Hepatocyte (in vitro differentiated cells): ENCODE results near the gene S100PBP. TPM values are rescaled to one million over a fixed set of nuclear protein-coding genes. Genes with fewer than 3 reads are reported as not detected.
"Not testable (repeated sequence)": the region's sequence is repeated elsewhere in the genome, so short reads cannot be mapped to it uniquely, and the experiment has no call there.

Experiments used
- DNase-seq: peaks from one replicate; pipeline ENCODE4 v3.0.0-alpha.2; 2016; ENCODE audit warnings: low spot score
- H2AFZ ChIP-seq: fragments of 200-600 bp; sonication (generic); 2 replicates; pipeline ENCODE4 v1.6.0; 2016; ENCODE audit warnings: antibody characterized with exemption, mild to moderate bottlenecking
- H3K27ac ChIP-seq: fragments of 200-600 bp; sonication (generic); 2 replicates; pipeline ENCODE4 v1.5.1; 2016; ENCODE audit warnings: mild to moderate bottlenecking
- H3K27me3 ChIP-seq: fragments of 200-600 bp; sonication (generic); 2 replicates; pipeline ENCODE4 v1.6.1; 2016
- H3K36me3 ChIP-seq: fragments of 200-600 bp; sonication (generic); replicated peaks from 2 replicates; pipeline ENCODE4 v1.5.1; 2016; ENCODE audit warnings: low read depth; ENCODE audit not compliant: insufficient read depth
- H3K4me1 ChIP-seq: fragments of 200-600 bp; sonication (generic); 2 replicates; pipeline ENCODE4 v1.5.1; 2016; ENCODE audit warnings: mild to moderate bottlenecking, moderate library complexity; ENCODE audit not compliant: insufficient read depth
- H3K4me2 ChIP-seq: fragments of 200-600 bp; sonication (generic); 2 replicates; pipeline ENCODE4 v1.6.0; 2016
- H3K4me3 ChIP-seq: fragments of 200-600 bp; sonication (generic); 2 replicates; pipeline ENCODE4 v1.5.1; 2016; ENCODE audit warnings: mild to moderate bottlenecking
- H3K79me2 ChIP-seq: fragments of 200-600 bp; sonication (generic); 2 replicates; pipeline ENCODE4 v1.6.0; 2017; ENCODE audit warnings: mild to moderate bottlenecking
- H3K9me2 ChIP-seq: fragments of 200-600 bp; sonication (generic); replicated peaks from 2 replicates; pipeline ENCODE4 v1.6.0; 2017; ENCODE audit warnings: mild to moderate bottlenecking; ENCODE audit not compliant: insufficient read depth
- H3K9me3 ChIP-seq: fragments of 200-600 bp; sonication (generic); 2 replicates; pipeline ENCODE4 v1.5.1; 2016; ENCODE audit warnings: low read depth, mild to moderate bottlenecking
- H4K20me1 ChIP-seq: fragments of 200-600 bp; sonication (generic); 2 replicates; pipeline ENCODE4 v1.6.0; 2016; ENCODE audit warnings: mild to moderate bottlenecking; ENCODE audit not compliant: insufficient read depth, poor library complexity, severe bottlenecking
- EZH2 ChIP-seq: fragments of 200-600 bp; sonication (generic); IDR thresholded peaks from 2 replicates; pipeline ENCODE4 v1.6.1; 2016; ENCODE audit warnings: antibody characterized with exemption, mild to moderate bottlenecking, borderline replicate concordance
- EZH2phosphoT487 ChIP-seq: fragments of 200-600 bp; sonication (generic); IDR thresholded peaks from one replicate; pipeline ENCODE4 v1.6.1; 2018; ENCODE audit warnings: antibody characterized with exemption, mild to moderate bottlenecking, low read depth, moderate library complexity; ENCODE audit not compliant: unreplicated experiment, severe bottlenecking
- WGBS: methylation state at CpG from one replicate; pipeline ENCODE4 v1.1.6; 2016; ENCODE audit warnings: low lambda C conversion rate; ENCODE audit errors: missing lambda C conversion rate; 5-methylcytosine and 5-hydroxymethylcytosine counted together
- polyA plus RNA-seq: library from polyadenylated mRNA; unstranded; fragments of >200 nt; fragmentation: Nextera tagmentation; extraction: Ambion mirVana; gene quantifications from 2 replicates; pipeline ENCODE4 v1.2.1, GENCODE V29; 2016
- total RNA-seq: library from RNA; depleted of rRNA; stranded (reverse); fragments of >200 nt; gene quantifications from 2 replicates; pipeline ENCODE4 v1.2.3, GENCODE V29; 2014
- TF ChIP-seq, protein P1 (sequence below): fragments of 200-600 bp; sonication (generic); IDR thresholded peaks from 2 replicates; pipeline ENCODE4 v1.5.1; 2016; ENCODE audit warnings: antibody characterized with exemption, mild to moderate bottlenecking; ENCODE audit not compliant: poor library complexity

Gene S100PBP
- total and polyA plus RNA-seq, 2 experiments from 2014 or later, result 10.7 to 41.5 TPM

DNA sequence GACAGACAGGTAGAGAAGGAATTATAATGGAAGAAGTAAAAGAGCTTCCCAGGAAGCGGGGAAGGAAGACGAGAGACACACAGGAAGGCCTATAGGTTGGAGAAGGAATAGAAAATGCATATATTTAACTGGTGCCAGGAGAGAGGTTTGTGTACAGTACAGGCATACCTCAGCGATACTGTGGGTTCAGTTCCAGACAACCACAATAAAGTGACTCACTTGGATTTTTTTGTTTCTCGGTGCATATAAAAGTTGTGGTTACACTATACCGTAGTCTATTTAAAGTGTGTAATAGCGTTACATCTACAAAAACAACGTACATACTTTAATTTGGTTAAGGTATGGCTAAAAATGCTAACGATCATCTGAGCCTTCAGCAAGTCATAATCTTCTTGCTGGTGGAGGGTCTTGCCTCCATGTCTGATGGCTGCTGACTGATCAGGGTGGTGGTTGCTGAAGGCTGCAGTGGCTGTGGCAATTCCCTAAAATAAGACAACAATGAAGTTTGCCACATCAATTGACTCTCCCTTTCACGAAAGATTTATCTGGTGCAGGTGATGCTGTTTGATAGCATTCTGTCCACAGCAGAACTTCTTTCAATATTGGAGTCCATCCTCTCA lies 16.2 kb upstream of the S100PBP start:
- Histone ChIP-seq H3K9me2 (no peaks in the 10 kb centered on the region), H3K27ac (no peak overlapping the region), H3K36me3 (no peaks in the 10 kb centered on the region), H3K4me3 (no peak overlapping the region), H3K4me1 (no peaks in the 10 kb centered on the region), H3K79me2 (peaks cover 24% of the 10 kb centered on the region), H4K20me1 (no peaks in the 10 kb centered on the region), H3K4me2 (no peak overlapping the region), H2AFZ (no peak overlapping the region), H3K27me3 (no peaks in the 10 kb centered on the region), H3K9me3 (no peaks in the 10 kb centered on the region)
- 97% methylated on average over 9 of the region's 9 CpGs for WGBS
- TF ChIP-seq, protein P1, sequence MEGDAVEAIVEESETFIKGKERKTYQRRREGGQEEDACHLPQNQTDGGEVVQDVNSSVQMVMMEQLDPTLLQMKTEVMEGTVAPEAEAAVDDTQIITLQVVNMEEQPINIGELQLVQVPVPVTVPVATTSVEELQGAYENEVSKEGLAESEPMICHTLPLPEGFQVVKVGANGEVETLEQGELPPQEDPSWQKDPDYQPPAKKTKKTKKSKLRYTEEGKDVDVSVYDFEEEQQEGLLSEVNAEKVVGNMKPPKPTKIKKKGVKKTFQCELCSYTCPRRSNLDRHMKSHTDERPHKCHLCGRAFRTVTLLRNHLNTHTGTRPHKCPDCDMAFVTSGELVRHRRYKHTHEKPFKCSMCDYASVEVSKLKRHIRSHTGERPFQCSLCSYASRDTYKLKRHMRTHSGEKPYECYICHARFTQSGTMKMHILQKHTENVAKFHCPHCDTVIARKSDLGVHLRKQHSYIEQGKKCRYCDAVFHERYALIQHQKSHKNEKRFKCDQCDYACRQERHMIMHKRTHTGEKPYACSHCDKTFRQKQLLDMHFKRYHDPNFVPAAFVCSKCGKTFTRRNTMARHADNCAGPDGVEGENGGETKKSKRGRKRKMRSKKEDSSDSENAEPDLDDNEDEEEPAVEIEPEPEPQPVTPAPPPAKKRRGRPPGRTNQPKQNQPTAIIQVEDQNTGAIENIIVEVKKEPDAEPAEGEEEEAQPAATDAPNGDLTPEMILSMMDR, result no peak
- no peak for TF ChIP-seq EZH2
- TF ChIP-seq EZH2phosphoT487, result no peak
- DNase-seq, result no peak

DNA sequence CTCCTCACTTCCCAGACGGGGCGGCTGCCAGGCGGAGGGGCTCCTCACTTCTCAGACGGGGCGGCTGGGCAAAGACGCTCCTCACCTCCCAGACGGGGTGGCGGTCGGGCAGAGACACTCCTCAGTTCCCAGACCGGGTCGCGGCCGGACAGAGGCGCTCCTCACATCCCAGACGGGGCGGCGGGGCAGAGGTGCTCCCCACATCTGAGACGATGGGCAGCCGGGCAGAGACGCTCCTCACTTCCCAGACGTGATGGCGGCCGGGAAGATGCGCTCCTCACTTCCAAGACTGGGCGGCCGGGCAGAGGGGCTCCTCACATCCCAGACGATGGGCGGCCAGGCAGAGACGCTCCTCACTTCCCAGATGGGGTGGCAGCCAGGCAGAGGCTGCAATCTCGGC lies 13.0 kb upstream of the S100PBP start:
- not testable (repeated sequence) for H4K20me1 ChIP-seq, H3K9me3 ChIP-seq, H3K4me1 ChIP-seq, H3K9me2 ChIP-seq, DNase-seq, H3K36me3 ChIP-seq, H3K27me3 ChIP-seq, H3K4me2 ChIP-seq, H3K27ac ChIP-seq, H3K4me3 ChIP-seq, H2AFZ ChIP-seq
- WGBS, result 100% methylated on average over 8 of the region's 30 CpGs
- peaks cover 40% of the 10 kb centered on the region for H3K79me2 ChIP-seq

DNA sequence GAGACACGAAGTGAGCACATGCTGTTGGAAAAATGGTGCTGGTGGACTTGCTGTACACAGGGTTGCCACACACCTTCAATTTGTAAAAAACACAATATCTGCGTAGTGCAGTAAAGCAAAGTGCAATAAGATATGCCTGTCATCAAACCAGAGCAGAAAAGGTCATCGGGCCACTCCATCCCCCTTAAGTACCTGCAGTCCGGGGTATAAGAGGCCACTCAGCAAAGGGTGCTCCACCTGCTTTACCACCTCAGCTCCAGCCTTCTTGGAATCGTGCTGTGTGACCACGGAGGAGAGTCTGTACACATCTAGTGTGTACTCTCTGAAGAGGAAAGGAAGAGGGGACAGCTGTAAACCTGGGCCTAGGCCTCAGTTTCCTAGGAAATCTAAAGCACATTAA lies 11.2 kb upstream of the S100PBP start:
- H3K9me2 ChIP-seq, result no peaks in the 10 kb centered on the region
- TF ChIP-seq EZH2 (no peak), EZH2phosphoT487 (no peak)
- TF ChIP-seq, protein P1, result no peak
- no peaks in the 10 kb centered on the region for H4K20me1 ChIP-seq
- H3K36me3 ChIP-seq, result no peaks in the 10 kb centered on the region
- H2AFZ ChIP-seq, result no peak overlapping the region
- peaks cover 4% of the 10 kb centered on the region for H3K4me1 ChIP-seq
- WGBS, result 85% methylated on average over 6 of the region's 6 CpGs
- no peak overlapping the region for H3K4me2 ChIP-seq
- no peaks in the 10 kb centered on the region for H3K27me3 ChIP-seq
- H3K27ac ChIP-seq, result no peak overlapping the region
- H3K79me2 ChIP-seq, result peaks cover 40% of the 10 kb centered on the region
- H3K9me3 ChIP-seq, result no peaks in the 10 kb centered on the region
- DNase-seq, result no peak
- H3K4me3 ChIP-seq, result no peak overlapping the region

DNA sequence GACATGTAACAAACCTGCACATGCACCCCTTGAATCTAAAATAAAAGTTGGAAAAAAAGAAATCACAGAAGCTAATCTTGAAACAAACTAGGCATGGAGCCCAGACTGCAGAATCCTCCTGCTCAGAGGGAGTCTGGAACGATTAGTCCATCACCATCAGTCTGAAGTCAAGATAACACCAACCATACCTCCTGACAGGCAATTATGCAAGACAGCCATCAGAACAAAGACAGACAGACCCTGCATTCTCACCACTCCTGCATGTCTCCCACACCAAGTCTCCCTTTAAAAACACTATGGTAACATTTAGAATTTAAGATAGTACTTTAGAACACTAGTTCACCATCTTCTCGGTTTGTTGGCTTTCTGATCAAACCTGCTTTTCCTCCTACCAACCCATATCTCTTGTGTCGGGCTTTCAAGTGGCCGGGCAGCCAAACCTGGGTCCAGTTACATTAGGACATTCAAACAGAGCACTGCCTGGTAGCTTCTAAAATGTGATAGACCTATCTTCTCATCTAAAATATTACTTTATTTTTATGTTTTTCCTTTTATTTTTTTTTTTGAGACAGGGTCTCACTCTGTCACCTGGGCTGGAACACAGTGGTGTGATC lies 10.4 kb upstream of the S100PBP start:
- Histone ChIP-seq H3K36me3 (no peaks in the 10 kb centered on the region), H3K9me2 (no peaks in the 10 kb centered on the region), H3K9me3 (no peaks in the 10 kb centered on the region), H3K27me3 (no peaks in the 10 kb centered on the region), H2AFZ (no peak overlapping the region), H3K4me1 (peaks cover 11% of the 10 kb centered on the region), H4K20me1 (peaks cover 6% of the 10 kb centered on the region), H3K79me2 (peaks cover 44% of the 10 kb centered on the region), H3K4me3 (no peak overlapping the region), H3K4me2 (no peak overlapping the region), H3K27ac (no peak overlapping the region)
- 57% methylated on average over 4 of the region's 4 CpGs for WGBS
- DNase-seq, result peak; percentile 24
- TF ChIP-seq, protein P1, result no peak
- TF ChIP-seq EZH2 (no peak), EZH2phosphoT487 (no peak)
